MM.1S (cell line): ENCODE data around the gene BNIP5.

ENCODE experiments used
- DNase-seq: peaks from one replicate; pipeline ENCODE4 v3.0.0-alpha.2; 2015
- H2AFZ ChIP-seq: fragments of 300-600 bp; sonication (generic); 2 replicates; pipeline ENCODE4 v1.6.0; 2016; ENCODE audit warnings: antibody characterized with exemption, low read length
- H3F3A ChIP-seq: fragments of 300-600 bp; sonication (generic); 2 replicates; pipeline ENCODE4 v1.6.1; 2016; ENCODE audit warnings: mild to moderate bottlenecking, antibody characterized with exemption, low read length, moderate library complexity, mixed read lengths; ENCODE audit not compliant: insufficient read depth
- H3K27ac ChIP-seq: fragments of 300-600 bp; sonication (generic); 2 replicates; pipeline ENCODE4 v1.5.1; 2016; ENCODE audit warnings: mild to moderate bottlenecking, low read length
- H3K27me3 ChIP-seq: fragments of 300-600 bp; sonication (generic); replicated peaks from 2 replicates; pipeline ENCODE4 v1.6.0; 2016; ENCODE audit warnings: low read length; ENCODE audit not compliant: insufficient read depth
- H3K36me3 ChIP-seq: fragments of 300-600 bp; sonication (generic); replicated peaks from 2 replicates; pipeline ENCODE4 v1.6.1; 2016; ENCODE audit warnings: mild to moderate bottlenecking, low read length, mixed read lengths; ENCODE audit not compliant: insufficient read depth
- H3K4me1 ChIP-seq: fragments of 300-600 bp; sonication (generic); 2 replicates; pipeline ENCODE4 v1.6.1; 2016; ENCODE audit warnings: low read length, mixed read lengths
- H3K4me2 ChIP-seq: fragments of 300-600 bp; sonication (generic); 2 replicates; pipeline ENCODE4 v1.6.0; 2016; ENCODE audit warnings: low read depth, low read length
- H3K4me3 ChIP-seq: fragments of 300-600 bp; sonication (generic); 2 replicates; pipeline ENCODE4 v1.5.1; 2016; ENCODE audit warnings: low read length, mixed read lengths
- H3K79me2 ChIP-seq: fragments of 300-600 bp; sonication (generic); 2 replicates; pipeline ENCODE4 v1.6.1; 2016; ENCODE audit warnings: mixed run types, low read length, mixed read lengths
- H3K9ac ChIP-seq: fragments of 300-600 bp; sonication (generic); 2 replicates; pipeline ENCODE4 v1.6.1; 2016; ENCODE audit warnings: low read length, mixed read lengths
- H3K9me2 ChIP-seq: fragments of 300-600 bp; sonication (generic); replicated peaks from 2 replicates; pipeline ENCODE4 v1.6.1; 2016; ENCODE audit warnings: mild to moderate bottlenecking, low read length, mixed read lengths; ENCODE audit not compliant: insufficient read depth
- H3K9me3 ChIP-seq: fragments of 300-600 bp; sonication (generic); replicated peaks from 2 replicates; pipeline ENCODE4 v1.6.1; 2016; ENCODE audit warnings: mild to moderate bottlenecking, low read length, mixed read lengths; ENCODE audit not compliant: insufficient read depth
- H4K20me1 ChIP-seq: fragments of 300-600 bp; sonication (generic); 2 replicates; pipeline ENCODE4 v1.6.1; 2016; ENCODE audit warnings: mild to moderate bottlenecking, low read length, moderate library complexity, mixed read lengths; ENCODE audit not compliant: insufficient read depth
- CTCF ChIP-seq: fragments of 300-600 bp; sonication (generic); IDR thresholded peaks from 2 replicates; pipeline ENCODE4 v1.5.1; 2016; ENCODE audit warnings: antibody characterized with exemption, low read length, mixed read lengths
- EZH2 ChIP-seq: fragments of 300-600 bp; sonication (generic); optimal IDR thresholded peaks from 2 replicates; pipeline ENCODE3; 2017; ENCODE audit warnings: low read depth, mild to moderate bottlenecking, antibody characterized with exemption, low read length, mixed read lengths
- EZH2phosphoT487 ChIP-seq: fragments of 300-600 bp; sonication (generic); IDR thresholded peaks from 2 replicates; pipeline ENCODE4 v1.6.1; 2018; ENCODE audit warnings: antibody characterized with exemption, low read length

The BNIP5 gene

GRCh38 chr6:36313649-36313936 is 23.1 kb downstream of the BNIP5 start:
- Histone ChIP-seq H3K9ac (no peak overlapping the region), H3K9me3 (no peaks in the 10 kb centered on the region), H3K4me2 (no peak overlapping the region), H3K4me3 (no peak overlapping the region), H3K27ac (no peak overlapping the region), H4K20me1 (no peaks in the 10 kb centered on the region), H3F3A (no peaks in the 10 kb centered on the region), H3K4me1 (no peaks in the 10 kb centered on the region), H3K36me3 (no peaks in the 10 kb centered on the region), H3K27me3 (no peaks in the 10 kb centered on the region), H3K79me2 (no peaks in the 10 kb centered on the region), H3K9me2 (no peaks in the 10 kb centered on the region), H2AFZ (no peak overlapping the region)
- no peak for DNase-seq
- TF ChIP-seq EZH2phosphoT487, result no peak
- no peak for TF ChIP-seq EZH2
- no peak for TF ChIP-seq CTCF

GRCh38 chr6:36312854-36313648 is 23.6 kb downstream of the BNIP5 start:
- H3K4me2 ChIP-seq, result no peak overlapping the region
- H3K9me2 ChIP-seq, result no peaks in the 10 kb centered on the region
- no peak overlapping the region for H3K9ac ChIP-seq

GRCh38 chr6:36309900-36310299 is 26.8 kb downstream of the BNIP5 start:
- no peaks in the 10 kb centered on the region for H3F3A ChIP-seq
- no peak overlapping the region for H2AFZ ChIP-seq
- TF ChIP-seq EZH2phosphoT487 (no peak), CTCF (no peak), EZH2 (no peak)
- H3K27ac ChIP-seq, result no peak overlapping the region
- no peak overlapping the region for H3K4me3 ChIP-seq
- no peaks in the 10 kb centered on the region for H4K20me1 ChIP-seq
- no peaks in the 10 kb centered on the region for H3K9me3 ChIP-seq
- no peak for DNase-seq
- H3K4me1 ChIP-seq, result no peaks in the 10 kb centered on the region
- no peak overlapping the region for H3K4me2 ChIP-seq
- H3K36me3 ChIP-seq, result no peaks in the 10 kb centered on the region
- H3K9ac ChIP-seq, result no peak overlapping the region
- H3K9me2 ChIP-seq, result no peaks in the 10 kb centered on the region
- H3K79me2 ChIP-seq, result no peaks in the 10 kb centered on the region
- no peaks in the 10 kb centered on the region for H3K27me3 ChIP-seq

More at GRCh38 chr6:36312854-36313648, 23.6 kb downstream of the BNIP5 start:
- Histone ChIP-seq H3K79me2 (no peaks in the 10 kb centered on the region), H3K27me3 (no peaks in the 10 kb centered on the region), H4K20me1 (no peaks in the 10 kb centered on the region), H3K36me3 (no peaks in the 10 kb centered on the region), H3K9me3 (no peaks in the 10 kb centered on the region), H2AFZ (no peak overlapping the region), H3K4me3 (no peak overlapping the region), H3K27ac (no peak overlapping the region), H3F3A (no peaks in the 10 kb centered on the region), H3K4me1 (no peaks in the 10 kb centered on the region)
- TF ChIP-seq EZH2phosphoT487 (no peak), EZH2 (no peak), CTCF (no peak)
- no peak for DNase-seq
